ENCODE results near the gene DLD. TPM values are rescaled to one million over a fixed set of nuclear protein-coding genes. Genes with fewer than 3 reads are reported as not detected.
A peak's percentile ranks its signal among the peaks of the same experiment; 100 is the strongest.

Gene DLD
- total RNA-seq, 1 donor from 2014 or later: 89.9 TPM

DNA sequence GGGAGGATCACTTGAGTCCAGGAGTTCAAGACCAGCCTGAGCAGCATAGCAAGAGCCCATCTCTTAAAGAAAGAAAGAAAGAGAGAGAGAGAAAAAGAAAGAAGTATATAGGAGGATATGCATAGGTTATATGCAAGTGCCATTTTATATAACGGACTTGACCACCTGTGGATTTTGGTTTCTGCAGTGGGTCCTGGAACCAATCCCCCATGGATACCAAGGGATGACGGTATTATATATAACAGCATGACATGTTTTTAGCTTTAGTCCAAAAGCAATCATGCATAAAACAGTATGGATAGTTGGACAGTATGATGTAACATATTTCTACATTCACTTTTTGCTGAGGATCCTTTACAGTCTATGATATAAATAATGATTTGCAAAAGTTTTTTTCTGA, 45.3 kb downstream of the DLD start:
- H3K4me1 Mint-ChIP-seq (ENCODE audit: unreplicated experiment): peaks cover 42% of the 10 kb centered on the region
- peaks cover 61% of the 10 kb centered on the region for H3K36me3 Mint-ChIP-seq (ENCODE audit: low read depth, unreplicated experiment)
- no peak overlapping the region for H3K27ac Mint-ChIP-seq (ENCODE audit: unreplicated experiment)
- no peak overlapping the region for H3K4me3 Mint-ChIP-seq (ENCODE audit: unreplicated experiment)
- TF ChIP-seq, protein P1, sequence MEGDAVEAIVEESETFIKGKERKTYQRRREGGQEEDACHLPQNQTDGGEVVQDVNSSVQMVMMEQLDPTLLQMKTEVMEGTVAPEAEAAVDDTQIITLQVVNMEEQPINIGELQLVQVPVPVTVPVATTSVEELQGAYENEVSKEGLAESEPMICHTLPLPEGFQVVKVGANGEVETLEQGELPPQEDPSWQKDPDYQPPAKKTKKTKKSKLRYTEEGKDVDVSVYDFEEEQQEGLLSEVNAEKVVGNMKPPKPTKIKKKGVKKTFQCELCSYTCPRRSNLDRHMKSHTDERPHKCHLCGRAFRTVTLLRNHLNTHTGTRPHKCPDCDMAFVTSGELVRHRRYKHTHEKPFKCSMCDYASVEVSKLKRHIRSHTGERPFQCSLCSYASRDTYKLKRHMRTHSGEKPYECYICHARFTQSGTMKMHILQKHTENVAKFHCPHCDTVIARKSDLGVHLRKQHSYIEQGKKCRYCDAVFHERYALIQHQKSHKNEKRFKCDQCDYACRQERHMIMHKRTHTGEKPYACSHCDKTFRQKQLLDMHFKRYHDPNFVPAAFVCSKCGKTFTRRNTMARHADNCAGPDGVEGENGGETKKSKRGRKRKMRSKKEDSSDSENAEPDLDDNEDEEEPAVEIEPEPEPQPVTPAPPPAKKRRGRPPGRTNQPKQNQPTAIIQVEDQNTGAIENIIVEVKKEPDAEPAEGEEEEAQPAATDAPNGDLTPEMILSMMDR (IDR thresholded peaks at IDR 0.05; ENCODE audit: unreplicated experiment): no peak
- H3K9me3 Mint-ChIP-seq (ENCODE audit: unreplicated experiment): no peaks in the 10 kb centered on the region
- no peak for DNase-seq (ENCODE audit: low spot score)
- H3K27me3 Mint-ChIP-seq (ENCODE audit: unreplicated experiment): no peaks in the 10 kb centered on the region

DNA sequence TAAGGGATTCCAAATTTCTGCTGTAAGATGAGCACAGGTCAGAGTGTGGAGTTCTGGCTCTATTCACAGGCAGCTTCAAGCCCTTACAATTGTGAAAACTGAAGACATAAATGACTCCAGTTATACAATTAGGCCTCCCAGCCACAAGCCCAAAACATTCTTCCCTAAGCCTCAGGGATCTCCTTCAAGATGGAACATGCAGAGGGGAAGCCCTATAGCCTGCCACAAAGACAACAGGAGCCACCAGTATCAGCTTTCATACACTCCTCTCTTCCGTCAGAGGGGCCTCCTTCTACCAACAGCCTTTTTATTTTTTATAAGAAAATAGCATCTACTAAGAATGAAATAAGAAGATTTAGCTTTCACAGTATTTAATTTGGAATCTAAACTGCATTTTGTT, 46.5 kb downstream of the DLD start:
- peak overlapping the region; percentile 24 for H3K27ac Mint-ChIP-seq (ENCODE audit: unreplicated experiment)
- H3K4me1 Mint-ChIP-seq (ENCODE audit: unreplicated experiment): peaks cover 39% of the 10 kb centered on the region

DNA sequence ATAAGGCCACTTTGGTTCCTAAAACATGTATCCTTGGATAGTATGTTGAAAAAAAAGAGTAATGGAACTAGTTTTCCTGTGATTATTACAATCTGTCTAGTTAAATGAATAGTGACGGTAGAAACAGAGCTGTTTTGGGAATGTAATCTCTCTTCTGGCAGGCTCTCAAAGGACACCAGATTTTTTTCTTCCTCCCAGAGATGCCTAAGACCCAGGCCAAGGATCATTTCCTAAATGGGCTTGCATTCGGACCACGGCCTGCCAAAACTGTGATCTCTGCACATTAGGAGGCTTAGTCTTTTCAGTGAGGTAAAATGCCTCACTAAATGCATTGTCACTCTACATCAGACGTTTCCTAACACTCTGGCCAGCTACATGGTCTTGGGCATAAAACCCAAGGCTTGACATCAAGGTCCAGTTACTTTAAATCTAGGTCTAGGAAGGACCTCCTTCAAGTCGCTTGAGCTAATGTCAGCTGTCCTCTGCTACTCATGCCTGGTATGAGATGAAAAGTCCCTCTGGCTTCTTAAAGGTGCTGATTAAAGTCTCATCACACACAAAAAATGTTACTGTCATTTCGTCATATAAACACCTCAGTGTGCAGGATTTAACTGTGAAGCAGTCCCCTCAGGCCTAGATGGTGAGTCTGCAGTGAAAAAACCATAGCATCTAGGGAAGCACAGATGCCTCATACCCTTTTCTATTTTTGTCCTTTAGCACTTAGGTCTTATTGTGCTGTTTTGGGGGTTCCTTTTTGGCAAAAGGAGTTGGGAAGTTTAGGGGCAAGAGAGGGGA, 47.7 kb downstream of the DLD start:
- peaks cover 58% of the 10 kb centered on the region for H3K36me3 Mint-ChIP-seq (ENCODE audit: low read depth, unreplicated experiment)
- no peak for DNase-seq (ENCODE audit: low spot score)
- no peaks in the 10 kb centered on the region for H3K27me3 Mint-ChIP-seq (ENCODE audit: unreplicated experiment)
- peak overlapping the region; percentile 6 for H3K4me3 Mint-ChIP-seq (ENCODE audit: unreplicated experiment)
- TF ChIP-seq, protein P1 (IDR thresholded peaks at IDR 0.05; ENCODE audit: unreplicated experiment): no peak
- H3K4me1 Mint-ChIP-seq (ENCODE audit: unreplicated experiment): peaks cover 33% of the 10 kb centered on the region
- no peak overlapping the region for H3K27ac Mint-ChIP-seq (ENCODE audit: unreplicated experiment)
- no peaks in the 10 kb centered on the region for H3K9me3 Mint-ChIP-seq (ENCODE audit: unreplicated experiment)

More for the DNA sequence above, 46.5 kb downstream of the DLD start:
- DNase-seq (ENCODE audit: low spot score): no peak
- H3K9me3 Mint-ChIP-seq (ENCODE audit: unreplicated experiment): no peaks in the 10 kb centered on the region
- TF ChIP-seq, protein P1 (IDR thresholded peaks at IDR 0.05; ENCODE audit: unreplicated experiment): no peak
- H3K4me3 Mint-ChIP-seq (ENCODE audit: unreplicated experiment): no peak overlapping the region
- peaks cover 59% of the 10 kb centered on the region for H3K36me3 Mint-ChIP-seq (ENCODE audit: low read depth, unreplicated experiment)
- H3K27me3 Mint-ChIP-seq (ENCODE audit: unreplicated experiment): no peaks in the 10 kb centered on the region

DNA sequence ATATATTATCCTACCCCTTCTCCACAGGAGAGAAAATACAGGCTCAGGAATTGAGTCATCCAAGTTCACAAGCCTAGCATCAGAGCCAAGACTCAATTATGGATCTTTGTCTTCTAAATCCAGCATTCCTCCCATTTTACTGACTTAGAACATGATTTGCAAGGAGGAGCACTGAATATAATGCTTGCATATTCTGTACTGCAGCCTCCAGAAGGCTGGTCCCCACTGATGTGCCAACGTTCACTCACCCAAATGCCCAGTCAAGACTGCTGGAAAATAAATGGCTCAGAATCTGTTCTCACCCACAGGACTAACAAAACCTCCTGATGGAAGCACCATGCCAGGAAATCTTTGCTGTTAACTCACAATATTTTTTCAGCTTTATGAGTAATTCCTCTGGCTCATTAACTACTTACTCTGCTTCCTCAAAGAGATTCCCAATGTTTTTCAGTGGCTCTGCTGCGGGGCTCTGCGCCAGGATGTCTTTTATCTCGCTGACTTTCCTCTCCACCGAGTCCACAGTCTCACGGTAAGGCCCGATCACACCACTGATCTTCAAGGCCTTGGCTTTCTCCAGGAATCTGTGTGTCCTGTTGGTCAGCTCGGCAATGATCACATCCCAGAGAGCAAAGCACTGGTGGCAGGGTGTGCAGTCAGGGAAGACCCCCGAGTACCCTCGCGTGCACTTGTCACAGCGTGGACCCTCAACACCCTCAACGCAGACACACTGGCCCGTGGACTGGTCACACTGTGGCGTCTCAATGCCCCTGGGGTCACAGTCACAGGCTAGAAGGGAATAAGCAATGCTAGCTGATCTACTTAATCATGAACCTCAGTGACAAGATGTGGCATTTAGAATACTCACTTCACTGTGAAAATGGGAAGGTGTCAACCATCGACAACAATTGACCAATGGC, 48.8 kb downstream of the DLD start:
- no peak overlapping the region for H3K4me3 Mint-ChIP-seq (ENCODE audit: unreplicated experiment)
- peaks cover 34% of the 10 kb centered on the region for H3K4me1 Mint-ChIP-seq (ENCODE audit: unreplicated experiment)
- H3K36me3 Mint-ChIP-seq (ENCODE audit: low read depth, unreplicated experiment): peaks cover 67% of the 10 kb centered on the region
- no peak overlapping the region for H3K27ac Mint-ChIP-seq (ENCODE audit: unreplicated experiment)
- TF ChIP-seq, protein P1 (IDR thresholded peaks at IDR 0.05; ENCODE audit: unreplicated experiment): no peak
- no peaks in the 10 kb centered on the region for H3K27me3 Mint-ChIP-seq (ENCODE audit: unreplicated experiment)
- no peaks in the 10 kb centered on the region for H3K9me3 Mint-ChIP-seq (ENCODE audit: unreplicated experiment)
- DNase-seq (ENCODE audit: low spot score): no peak
